ENCODE data around the gene FAM234B. TPM values are rescaled to one million over a fixed set of nuclear protein-coding genes. Genes with fewer than 3 reads are reported as not detected.

FAM234B gene
- total RNA-seq, 1 experiment from 2014 or later: 20.8 TPM

DNA sequence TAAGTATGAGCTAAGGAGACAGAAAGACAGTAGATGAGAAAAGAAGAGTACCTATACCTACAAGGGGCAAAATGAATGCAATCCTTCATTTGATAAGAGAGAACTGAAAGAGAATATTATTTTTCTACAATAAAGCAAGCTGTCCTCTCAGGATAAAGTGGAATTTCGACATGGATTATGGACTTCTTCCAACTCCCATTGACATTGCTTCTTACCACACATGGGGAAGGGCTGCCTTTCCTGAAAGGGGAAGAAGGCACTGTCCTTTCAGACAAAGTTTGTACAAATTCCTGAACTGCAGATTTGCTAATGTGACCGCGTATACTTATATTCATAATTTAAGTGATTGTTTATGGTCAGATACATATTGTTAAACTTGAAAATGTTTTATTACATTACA lies 39.8 kb upstream of the FAM234B start:
- peaks cover 4 to 15% (median 14%) of the 10 kb centered on the region in 3 experiments for H3K36me3 Mint-ChIP-seq (ENCODE audit: insufficient read depth in 1 of 3, low read depth in 3 of 3)
- Histone ChIP-seq H4K5ac (ENCODE audit: insufficient read length, low read depth, low read length) (no peak overlapping the region), H2BK15ac (ENCODE audit: low read depth, low read length) (no peak overlapping the region), H2AFZ (ENCODE audit: low read length) (no peak overlapping the region), H2BK12ac (ENCODE audit: insufficient read length, low read depth, low read length) (no peak overlapping the region), H3T11ph (ENCODE audit: low read length) (no peak overlapping the region), H3K9me3 (ENCODE audit: control insufficient read depth, low read depth, low read length) (no peaks in the 10 kb centered on the region), H3K27me3 (ENCODE audit: insufficient read depth, low read length) (no peaks in the 10 kb centered on the region; the same call in 1 of the 2 replicates), H3K79me1 (ENCODE audit: insufficient read depth, low read depth, low read length, poor library complexity, severe bottlenecking) (no peaks in the 10 kb centered on the region), H3K79me2 (ENCODE audit: insufficient read depth, low read length) (no peaks in the 10 kb centered on the region), H4K8ac (replicated peaks; ENCODE audit: insufficient read length, low read depth, low read length) (no peak overlapping the region), H3K27ac (ENCODE audit: insufficient read length, low read depth, low read length) (no peak overlapping the region), H2AK5ac (ENCODE audit: insufficient read length, low read length) (no peak overlapping the region), H3K4me2 (ENCODE audit: insufficient read depth, insufficient read length, low read length) (no peak overlapping the region), H4K91ac (ENCODE audit: insufficient read length, low read depth, low read length) (no peak overlapping the region), H3K56ac (ENCODE audit: insufficient read length, low read depth, low read length) (no peak overlapping the region), H2BK5ac (ENCODE audit: insufficient read length, low read length) (no peak overlapping the region), H3K23me2 (ENCODE audit: insufficient read length, low read depth, low read length, poor library complexity, severe bottlenecking) (peaks cover 15% of the 10 kb centered on the region), H3K14ac (ENCODE audit: insufficient read depth, low read length) (no peak overlapping the region), H3K18ac (ENCODE audit: insufficient read length, low read depth, low read length) (no peak overlapping the region), H3K4me1 (ENCODE audit: insufficient read depth, low read length) (peaks cover 7% of the 10 kb centered on the region; the same call in 1 of the 2 replicates), H2BK20ac (ENCODE audit: low read depth, low read length, poor library complexity, severe bottlenecking) (no peak overlapping the region), H3K23ac (ENCODE audit: insufficient read length, low read depth, low read length) (no peak overlapping the region), H3K9ac (ENCODE audit: extremely low read depth, insufficient read length, low read length) (no peak overlapping the region), H2BK120ac (ENCODE audit: low read depth, low read length, poor library complexity, severe bottlenecking) (no peak overlapping the region), H3K4ac (ENCODE audit: low read depth, low read length) (no peak overlapping the region), H4K20me1 (ENCODE audit: control insufficient read depth, insufficient read depth, insufficient read length) (no peaks in the 10 kb centered on the region)
- H3K4me3 Mint-ChIP-seq: no peak overlapping the region
- peaks cover 24% of the 10 kb centered on the region for H3K27me3 Mint-ChIP-seq (ENCODE audit: low read depth)
- no CpG with 5 or more reads among the region's 3 CpGs for WGBS (ENCODE audit: extremely low coverage, insufficient read length, low lambda C conversion rate)
- peaks cover 30 to 37% of the 10 kb centered on the region in 2 experiments for H3K4me1 Mint-ChIP-seq
- H3K9me3 Mint-ChIP-seq: peaks cover 0 to 3% of the 10 kb centered on the region in 2 experiments; a peak in 2 of 5 replicates
- DNase-seq: no peak
- no peak overlapping the region for H3K27ac Mint-ChIP-seq
- TF ChIP-seq, protein P1, sequence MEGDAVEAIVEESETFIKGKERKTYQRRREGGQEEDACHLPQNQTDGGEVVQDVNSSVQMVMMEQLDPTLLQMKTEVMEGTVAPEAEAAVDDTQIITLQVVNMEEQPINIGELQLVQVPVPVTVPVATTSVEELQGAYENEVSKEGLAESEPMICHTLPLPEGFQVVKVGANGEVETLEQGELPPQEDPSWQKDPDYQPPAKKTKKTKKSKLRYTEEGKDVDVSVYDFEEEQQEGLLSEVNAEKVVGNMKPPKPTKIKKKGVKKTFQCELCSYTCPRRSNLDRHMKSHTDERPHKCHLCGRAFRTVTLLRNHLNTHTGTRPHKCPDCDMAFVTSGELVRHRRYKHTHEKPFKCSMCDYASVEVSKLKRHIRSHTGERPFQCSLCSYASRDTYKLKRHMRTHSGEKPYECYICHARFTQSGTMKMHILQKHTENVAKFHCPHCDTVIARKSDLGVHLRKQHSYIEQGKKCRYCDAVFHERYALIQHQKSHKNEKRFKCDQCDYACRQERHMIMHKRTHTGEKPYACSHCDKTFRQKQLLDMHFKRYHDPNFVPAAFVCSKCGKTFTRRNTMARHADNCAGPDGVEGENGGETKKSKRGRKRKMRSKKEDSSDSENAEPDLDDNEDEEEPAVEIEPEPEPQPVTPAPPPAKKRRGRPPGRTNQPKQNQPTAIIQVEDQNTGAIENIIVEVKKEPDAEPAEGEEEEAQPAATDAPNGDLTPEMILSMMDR (conservative IDR thresholded peaks at IDR 0.05): no peak
